ENCODE measurements around the gene BIRC6.

- TF ChIP-seq CTCF (IDR thresholded peaks at IDR 0.05) (no peak), POLR2A (IDR thresholded peaks at IDR 0.05) (no peak)
Observed at GRCh38 chr2:32652555-32653209, 295.9 kb downstream of the BIRC6 start.

Measured in testis (tissue), 2 donors.